ENCODE measurements around the gene GMEB2. TPM values are rescaled to one million over a fixed set of nuclear protein-coding genes. Genes with fewer than 3 reads are reported as not detected.
"Not testable (repeated sequence)": the region's sequence is repeated elsewhere in the genome, so short reads cannot be mapped to it uniquely, and the experiment has no call there.

GMEB2 gene
- total RNA-seq: 10 to 100 TPM; 18.4 to 27.9 TPM

DNA sequence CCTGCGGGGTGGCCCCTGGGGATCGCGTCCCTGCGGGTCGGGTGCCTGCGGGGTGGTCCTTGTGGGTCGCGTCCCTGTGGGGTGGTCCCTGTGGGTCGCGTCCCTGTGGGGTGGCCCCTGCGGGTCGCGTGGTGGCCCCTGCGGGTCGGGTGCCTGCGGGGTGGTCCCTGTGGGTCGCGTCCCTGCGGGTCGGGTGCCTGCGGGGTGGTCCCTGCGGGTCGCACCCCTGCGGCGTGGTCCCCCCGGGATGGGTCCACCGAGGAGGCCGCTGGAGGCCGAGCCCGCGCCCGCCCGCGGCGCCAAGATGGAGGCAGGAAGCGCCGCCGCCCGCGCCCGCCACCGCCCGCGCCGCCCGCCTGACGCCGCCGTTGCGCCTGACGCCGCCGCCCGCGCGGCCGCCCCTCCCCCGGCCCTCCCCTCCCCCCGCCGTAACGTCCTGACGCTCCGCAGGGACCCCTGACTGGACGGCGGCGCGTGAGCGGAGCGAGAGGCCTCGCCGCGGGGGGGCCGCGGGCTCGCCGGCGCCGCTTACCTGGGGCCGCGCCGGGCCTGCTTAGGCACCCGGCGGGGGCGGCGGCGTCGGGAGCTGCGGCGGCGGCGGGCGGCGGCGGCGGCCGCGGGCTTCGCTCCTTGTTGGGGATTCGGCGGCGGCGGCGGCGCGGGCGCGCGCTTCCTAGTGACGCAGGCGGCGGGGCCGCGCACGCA, at the start of gene GMEB2:
TSS of gene GMEB2 (minus strand) at position 678 of the 705 bp plus-strand sequence. CDS start 7,704 bp downstream, outside the sequence.
- WGBS: under 1% methylated on average over 53 of the region's 114 CpGs
- intact Hi-C loops (cut with DNase I): loop anchor here (2.0 to 10.0 kb wide), 2 partner anchors 114 to 338 kb away; partner anchors contain the start of gene ZNF512B
- H3K27me3 ChIP-seq (replicated peaks; ENCODE audit: insufficient read depth): no peaks in the 10 kb centered on the region
- H3K4me3 ChIP-seq: peak within 1 kb of the TSS; percentile 95 to 98
- H3K27ac ChIP-seq: peak within 1 kb of the TSS; percentile 94 to 97
- peak; percentile 41 for TF ChIP-seq POLR2A (IDR thresholded peaks at IDR 0.05)
- TF ChIP-seq CTCF (IDR thresholded peaks at IDR 0.05): no peak
- no peaks in the 10 kb centered on the region for H3K9me3 ChIP-seq
- no peaks in the 10 kb centered on the region for H3K4me1 ChIP-seq (replicated peaks)
- DNase-seq (ENCODE audit: low spot score): peak; percentile 65
- no peaks in the 10 kb centered on the region for H3K36me3 ChIP-seq

DNA sequence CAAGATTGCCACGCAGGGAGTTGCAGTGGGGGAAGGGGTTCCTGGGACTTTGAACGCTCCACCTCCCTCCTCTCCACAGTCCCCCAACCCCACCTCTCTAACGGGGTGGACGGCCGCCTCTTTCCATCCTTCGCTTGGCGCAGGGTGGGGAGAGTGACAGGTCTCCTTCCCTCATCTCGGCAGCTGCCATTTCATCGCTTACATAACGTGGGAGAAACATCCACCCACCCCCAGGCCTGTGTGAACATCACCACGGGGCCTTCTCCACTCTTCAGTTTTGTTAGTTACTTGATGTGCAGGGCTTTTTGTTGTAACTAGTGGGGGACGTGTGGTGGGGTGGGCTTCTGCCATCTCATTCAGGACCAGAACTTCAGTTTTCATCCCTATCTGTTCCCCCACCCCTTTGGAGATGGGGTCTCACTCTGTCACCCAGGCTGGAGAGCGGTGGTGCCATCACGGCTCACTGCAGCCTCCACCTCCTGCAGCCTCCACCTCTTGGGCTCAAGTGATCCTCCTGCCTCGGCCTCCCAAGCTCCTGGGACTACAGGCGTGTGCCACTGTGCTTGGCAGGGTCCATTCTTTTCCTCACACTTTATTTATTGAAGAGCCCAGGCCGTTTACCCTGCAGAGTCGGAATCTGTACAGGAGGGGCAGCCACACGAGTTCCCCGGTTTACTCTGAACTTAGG, 48.9 kb upstream of the GMEB2 start:
- no peak for DNase-seq (ENCODE audit: low spot score)
- H3K36me3 ChIP-seq: no peaks in the 10 kb centered on the region
- intact Hi-C loops (cut with DNase I): no loop called here
- H3K9me3 ChIP-seq: no peaks in the 10 kb centered on the region
- 91% methylated on average over 20 of the region's 20 CpGs for WGBS
- no peak overlapping the region for H3K27ac ChIP-seq
- TF ChIP-seq POLR2A (IDR thresholded peaks at IDR 0.05): no peak
- no peak for TF ChIP-seq CTCF (IDR thresholded peaks at IDR 0.05)
- TF ChIP-seq POLR2AphosphoS5 (IDR thresholded peaks at IDR 0.05): no peak
- H3K4me3 ChIP-seq: no peak overlapping the region
- H3K4me1 ChIP-seq (replicated peaks): no peaks in the 10 kb centered on the region
- H3K27me3 ChIP-seq (replicated peaks; ENCODE audit: insufficient read depth): no peaks in the 10 kb centered on the region

- DNase-seq (ENCODE audit: low spot score): no peak
- no peaks in the 10 kb centered on the region for H3K9me3 ChIP-seq
- 95% methylated on average over 14 of the region's 14 CpGs for WGBS
- H3K27me3 ChIP-seq (replicated peaks; ENCODE audit: insufficient read depth): no peaks in the 10 kb centered on the region
- H3K4me3 ChIP-seq: no peak overlapping the region
- intact Hi-C loops (cut with DNase I): no loop called here
- no peak overlapping the region for H3K27ac ChIP-seq
- no peaks in the 10 kb centered on the region for H3K36me3 ChIP-seq
- TF ChIP-seq POLR2A (IDR thresholded peaks at IDR 0.05) (no peak), POLR2AphosphoS5 (IDR thresholded peaks at IDR 0.05) (no peak), CTCF (IDR thresholded peaks at IDR 0.05) (no peak)
- no peaks in the 10 kb centered on the region for H3K4me1 ChIP-seq (replicated peaks)
Measured at GRCh38 chr20:63673951-63674350, 47.0 kb upstream of the GMEB2 start.

DNA sequence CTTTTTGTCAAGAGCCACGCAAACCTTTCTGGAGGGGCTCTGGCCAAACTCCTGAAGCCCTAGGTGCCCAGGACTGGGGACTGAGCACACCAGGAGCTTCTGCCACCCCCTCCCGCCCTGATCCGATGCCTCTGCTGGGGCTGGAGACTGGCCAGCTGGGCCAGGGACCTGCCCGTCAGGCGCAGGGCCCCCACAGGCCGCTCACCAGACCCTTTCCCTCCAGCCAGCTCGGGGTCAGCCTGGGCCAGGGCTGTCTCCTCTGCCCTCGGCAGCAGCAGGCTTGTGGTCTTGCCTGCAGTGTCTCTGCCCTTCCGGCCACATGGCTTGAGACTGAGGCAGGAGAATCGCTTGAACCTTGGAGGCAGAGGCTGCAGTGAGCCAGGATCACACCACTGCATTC, 45.8 kb upstream of the GMEB2 start:
- WGBS: 92% methylated on average over 10 of the region's 10 CpGs
- H3K27ac ChIP-seq: no peak overlapping the region
- no peaks in the 10 kb centered on the region for H3K4me1 ChIP-seq (replicated peaks)
- no peaks in the 10 kb centered on the region for H3K27me3 ChIP-seq (replicated peaks; ENCODE audit: insufficient read depth)
- no peak overlapping the region for H3K4me3 ChIP-seq
- no peak for TF ChIP-seq POLR2AphosphoS5 (IDR thresholded peaks at IDR 0.05)
- TF ChIP-seq POLR2A (IDR thresholded peaks at IDR 0.05): no peak
- TF ChIP-seq CTCF (IDR thresholded peaks at IDR 0.05): no peak
- intact Hi-C loops (cut with DNase I): no loop called here
- no peaks in the 10 kb centered on the region for H3K9me3 ChIP-seq
- H3K36me3 ChIP-seq: peaks cover 0 to 2% of the 10 kb centered on the region in 2 donors
- DNase-seq (ENCODE audit: low spot score): no peak

- H3K27ac ChIP-seq; H3K27me3 ChIP-seq (replicated peaks; ENCODE audit: insufficient read depth); H3K4me1 ChIP-seq (replicated peaks); H3K4me3 ChIP-seq; H3K9me3 ChIP-seq; H3K36me3 ChIP-seq; DNase-seq (ENCODE audit: low spot score); intact Hi-C loops (cut with DNase I): not testable (repeated sequence)
- 94% methylated on average over 12 of the region's 12 CpGs for WGBS
Measured at GRCh38 chr20:63671695-63672094, 44.8 kb upstream of the GMEB2 start.
